Measurements from ENCODE around the gene SLC9A1.

SLC9A1 gene

GRCh38 chr1:27049607-27050006 is 105.3 kb downstream of the SLC9A1 start:
- Histone ChIP-seq H4K20me1 (ENCODE audit: insufficient read depth, low read length) (no peaks in the 10 kb centered on the region), H3K4me1 (ENCODE audit: low read length) (peaks cover 5% of the 10 kb centered on the region), H3K9ac (ENCODE audit: low read length) (no peak overlapping the region), H3K27ac (ENCODE audit: low read length) (no peak overlapping the region), H2AFZ (ENCODE audit: low read depth, low read length) (no peak overlapping the region), H3K36me3 (replicated peaks; ENCODE audit: low read depth, low read length) (no peaks in the 10 kb centered on the region), H3K4me2 (ENCODE audit: low read length) (no peak overlapping the region), H3K27me3 (ENCODE audit: low read depth, low read length) (no peaks in the 10 kb centered on the region), H3K79me2 (ENCODE audit: low read length) (no peaks in the 10 kb centered on the region), H3K9me3 (ENCODE audit: insufficient read depth, low read length) (no peaks in the 10 kb centered on the region), H3K4me3 (ENCODE audit: low read length) (no peak overlapping the region)
- TF ChIP-seq EZH2phosphoT487 (IDR thresholded peaks at IDR 0.05; ENCODE audit: low read depth), result no peak
- TF ChIP-seq, protein P1, sequence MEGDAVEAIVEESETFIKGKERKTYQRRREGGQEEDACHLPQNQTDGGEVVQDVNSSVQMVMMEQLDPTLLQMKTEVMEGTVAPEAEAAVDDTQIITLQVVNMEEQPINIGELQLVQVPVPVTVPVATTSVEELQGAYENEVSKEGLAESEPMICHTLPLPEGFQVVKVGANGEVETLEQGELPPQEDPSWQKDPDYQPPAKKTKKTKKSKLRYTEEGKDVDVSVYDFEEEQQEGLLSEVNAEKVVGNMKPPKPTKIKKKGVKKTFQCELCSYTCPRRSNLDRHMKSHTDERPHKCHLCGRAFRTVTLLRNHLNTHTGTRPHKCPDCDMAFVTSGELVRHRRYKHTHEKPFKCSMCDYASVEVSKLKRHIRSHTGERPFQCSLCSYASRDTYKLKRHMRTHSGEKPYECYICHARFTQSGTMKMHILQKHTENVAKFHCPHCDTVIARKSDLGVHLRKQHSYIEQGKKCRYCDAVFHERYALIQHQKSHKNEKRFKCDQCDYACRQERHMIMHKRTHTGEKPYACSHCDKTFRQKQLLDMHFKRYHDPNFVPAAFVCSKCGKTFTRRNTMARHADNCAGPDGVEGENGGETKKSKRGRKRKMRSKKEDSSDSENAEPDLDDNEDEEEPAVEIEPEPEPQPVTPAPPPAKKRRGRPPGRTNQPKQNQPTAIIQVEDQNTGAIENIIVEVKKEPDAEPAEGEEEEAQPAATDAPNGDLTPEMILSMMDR (IDR thresholded peaks at IDR 0.05; ENCODE audit: low read depth, low read length), result no peak

DNA sequence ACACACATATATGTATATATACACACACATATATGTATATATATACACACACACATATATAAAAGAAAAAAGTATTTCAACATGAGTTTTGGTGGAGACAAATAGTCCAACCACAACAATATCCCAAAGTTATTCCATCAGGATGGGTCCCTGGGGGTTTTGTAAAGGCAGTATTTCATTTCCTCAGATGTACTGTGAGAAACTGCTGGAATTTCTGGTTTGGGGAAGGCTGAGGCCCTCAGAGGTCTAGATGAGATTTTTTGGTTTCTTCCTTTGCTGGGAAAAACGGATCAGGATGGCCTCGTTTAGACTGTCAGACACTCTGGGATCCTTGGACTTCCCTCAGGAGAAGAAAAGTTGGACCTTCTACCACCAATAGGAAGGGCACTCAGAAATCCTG is 105.8 kb downstream of the SLC9A1 start:
- no peak for TF ChIP-seq EZH2phosphoT487 (IDR thresholded peaks at IDR 0.05; ENCODE audit: low read depth)
- TF ChIP-seq, protein P1 (IDR thresholded peaks at IDR 0.05; ENCODE audit: low read depth, low read length), result no peak
- Histone ChIP-seq H3K27ac (ENCODE audit: low read length) (no peak overlapping the region), H3K79me2 (ENCODE audit: low read length) (no peaks in the 10 kb centered on the region), H3K4me1 (ENCODE audit: low read length) (peaks cover 5% of the 10 kb centered on the region), H3K27me3 (ENCODE audit: low read depth, low read length) (no peaks in the 10 kb centered on the region), H4K20me1 (ENCODE audit: insufficient read depth, low read length) (no peaks in the 10 kb centered on the region), H3K4me3 (ENCODE audit: low read length) (no peak overlapping the region), H3K36me3 (replicated peaks; ENCODE audit: low read depth, low read length) (no peaks in the 10 kb centered on the region), H2AFZ (ENCODE audit: low read depth, low read length) (no peak overlapping the region), H3K9me3 (ENCODE audit: insufficient read depth, low read length) (no peaks in the 10 kb centered on the region), H3K4me2 (ENCODE audit: low read length) (no peak overlapping the region), H3K9ac (ENCODE audit: low read length) (no peak overlapping the region)
